ENCODE results near the gene CEMP1.

The CEMP1 gene

DNA sequence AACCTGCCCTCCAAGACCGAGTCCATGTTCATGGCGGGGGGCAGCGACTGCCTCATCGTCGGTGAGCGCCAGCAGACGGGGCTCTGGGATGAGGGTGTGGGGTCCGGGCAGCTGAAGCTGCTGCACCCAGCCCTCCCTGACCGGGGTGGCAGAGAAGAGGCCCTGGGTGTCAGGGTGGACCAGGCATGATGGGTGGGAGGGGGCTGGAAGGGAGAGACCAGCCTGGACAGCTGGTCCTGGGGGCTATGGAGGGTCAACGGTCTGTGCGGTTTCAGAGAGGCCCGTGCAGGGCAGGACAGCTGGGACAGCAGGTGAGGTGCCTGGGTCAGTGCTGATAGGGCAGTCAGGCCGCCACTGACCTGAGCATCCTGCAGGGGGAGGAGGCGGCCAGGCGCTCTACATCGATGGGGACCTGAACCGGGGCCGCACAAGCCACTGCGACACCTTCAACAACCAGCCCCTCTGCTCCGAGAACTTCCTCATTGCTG is 30.7 kb downstream of the CEMP1 start:
- no peak for DNase-seq (ENCODE audit: low read depth)

DNA sequence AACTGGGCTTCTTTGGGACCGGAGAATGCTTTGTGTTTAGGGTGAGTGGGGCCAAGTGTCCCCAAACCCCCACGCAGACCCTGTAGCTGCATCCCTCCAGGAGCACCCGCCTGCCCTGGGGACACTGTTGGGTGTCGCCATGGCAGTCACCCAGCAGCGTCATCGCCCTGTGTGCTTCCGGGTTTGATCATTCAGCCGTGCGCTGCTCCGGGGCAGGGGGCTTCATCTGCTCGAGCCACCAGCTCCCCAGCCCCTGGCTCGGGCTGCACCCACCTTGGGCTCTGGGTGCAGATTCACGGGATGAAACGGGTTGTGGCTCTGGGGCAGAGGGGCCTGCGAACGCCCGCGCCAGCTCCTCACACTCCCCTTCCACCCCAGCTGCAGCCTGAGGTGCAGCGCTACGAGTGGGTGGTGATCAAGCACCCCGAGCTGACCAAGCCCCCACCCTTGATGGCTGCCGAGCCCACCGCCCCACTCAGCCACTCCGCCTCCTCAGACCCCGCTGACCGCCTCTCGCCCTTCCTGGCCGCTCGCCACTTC is 31.2 kb downstream of the CEMP1 start:
- no peak for DNase-seq (ENCODE audit: low read depth)

DNA sequence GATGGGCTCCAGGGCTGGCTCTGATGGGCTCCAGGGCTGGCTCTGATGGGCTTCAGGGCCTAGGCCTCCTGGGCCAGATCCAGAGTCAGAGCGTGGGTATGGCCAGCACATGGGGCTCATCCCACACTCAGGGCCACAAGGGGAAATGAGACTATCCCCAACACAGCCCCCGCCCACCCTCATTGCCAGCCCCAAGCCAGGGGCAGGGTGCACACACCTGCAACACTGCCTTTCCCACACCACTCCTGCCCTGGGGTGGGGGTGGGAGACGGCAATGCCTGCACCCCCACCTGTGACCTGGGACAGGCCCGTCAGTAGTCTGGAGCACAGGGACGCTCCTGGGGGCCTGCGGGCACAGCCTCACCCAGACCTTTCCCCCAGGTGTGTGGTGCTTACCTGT is 31.8 kb downstream of the CEMP1 start:
- no peak for DNase-seq (ENCODE audit: low read depth)

DNA sequence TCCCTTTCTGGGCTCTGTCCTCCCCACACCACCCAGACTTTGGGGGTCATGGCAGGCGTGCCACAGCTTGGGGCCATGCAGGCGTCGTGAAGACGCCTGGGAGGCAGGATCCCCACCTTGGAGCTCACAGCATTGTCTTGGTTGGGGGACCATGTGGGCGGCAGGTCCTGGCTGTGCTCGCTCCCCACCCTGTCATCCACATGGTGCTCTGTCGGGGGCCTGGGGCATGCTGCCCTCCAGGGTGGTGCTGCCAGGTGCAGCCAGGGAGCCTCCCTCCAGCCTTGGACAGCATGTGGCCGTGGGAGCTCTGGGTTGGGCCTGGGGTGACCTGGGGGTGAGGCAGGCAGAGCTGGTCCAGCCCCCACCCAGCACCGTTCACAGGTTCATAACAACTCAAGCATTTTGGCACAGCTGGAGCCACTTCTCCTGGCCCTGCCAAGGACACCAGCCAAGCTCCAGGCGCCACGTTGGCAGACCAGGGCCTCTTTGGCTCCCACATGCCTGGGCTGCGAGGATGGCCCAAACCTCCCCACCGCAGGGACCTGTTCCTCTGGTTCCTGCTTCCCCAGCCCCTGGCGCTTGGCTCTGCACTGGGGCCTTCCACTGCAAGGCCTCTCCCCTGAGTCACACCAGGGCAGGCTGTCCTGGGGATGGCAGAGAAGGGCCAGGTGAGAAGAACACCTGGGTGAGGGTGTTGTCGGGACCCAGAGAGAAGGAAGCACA is 32.5 kb downstream of the CEMP1 start:
- no peak for DNase-seq (ENCODE audit: low read depth)

DNA sequence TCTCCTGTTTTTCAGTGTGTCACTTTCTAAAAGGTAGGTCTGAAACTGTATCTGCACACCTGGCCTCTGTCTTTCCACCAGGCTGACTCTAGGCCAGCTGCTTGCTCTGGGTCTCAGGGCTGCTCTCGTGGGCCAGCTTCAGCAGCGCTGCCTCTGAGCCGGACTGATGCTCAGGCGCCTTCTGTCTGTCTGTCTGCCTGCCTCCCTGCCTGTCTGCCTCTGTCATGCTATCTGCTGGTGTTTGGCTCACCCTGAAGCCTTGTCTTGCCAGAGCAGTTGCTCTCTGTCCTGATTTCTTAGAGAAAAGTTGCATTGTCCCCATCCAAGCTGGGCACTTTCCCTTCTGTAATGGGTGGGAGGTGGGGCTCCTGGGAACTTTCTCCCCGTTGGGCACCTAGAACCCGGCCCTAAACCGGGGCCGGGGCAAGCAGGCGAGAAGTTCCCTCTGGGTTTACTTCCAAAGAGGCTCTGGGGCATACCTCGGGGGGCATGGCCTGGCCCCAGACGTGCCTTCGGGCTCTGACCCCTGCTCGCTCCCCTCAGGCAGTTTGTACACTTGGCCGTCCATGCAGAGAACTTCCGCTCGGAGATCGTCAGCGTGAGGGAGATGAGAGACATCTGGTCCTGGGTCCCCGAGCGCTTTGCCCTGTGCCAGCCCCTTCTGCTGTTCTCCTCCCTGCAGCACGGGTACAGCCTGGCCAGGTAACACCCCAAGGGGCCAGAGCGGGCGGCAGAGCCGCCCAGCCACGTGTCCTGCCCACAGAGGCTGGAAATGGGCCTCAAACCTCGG is 33.3 kb downstream of the CEMP1 start:
- no peak for DNase-seq (ENCODE audit: low read depth)

DNA sequence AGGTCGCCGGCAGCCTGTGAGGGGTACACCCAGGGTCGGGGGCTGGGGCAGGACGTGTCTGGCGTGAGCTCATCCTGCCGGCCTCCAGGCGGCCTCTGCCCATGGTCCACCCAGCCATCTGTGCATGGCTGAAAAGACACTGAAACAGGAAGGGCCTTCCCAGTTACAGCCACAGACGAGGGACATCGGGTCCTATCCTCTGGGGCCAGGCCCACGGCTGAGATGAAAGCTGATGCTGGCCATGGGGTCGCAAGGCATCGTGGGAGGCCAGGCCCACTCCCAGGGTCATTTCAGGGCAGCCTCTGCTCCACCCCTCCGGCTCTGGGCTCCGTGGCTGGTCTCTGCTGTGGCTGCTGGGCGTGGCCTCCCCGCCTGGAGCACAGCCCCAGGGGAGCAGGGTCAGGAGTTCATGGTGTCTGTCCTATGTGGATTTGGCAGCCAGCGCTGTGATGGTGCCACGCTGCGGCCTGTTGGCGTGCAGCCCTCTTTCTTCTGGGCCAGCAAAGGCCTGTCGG is 34.0 kb downstream of the CEMP1 start:
- DNase-seq (ENCODE audit: low read depth) = no peak

DNA sequence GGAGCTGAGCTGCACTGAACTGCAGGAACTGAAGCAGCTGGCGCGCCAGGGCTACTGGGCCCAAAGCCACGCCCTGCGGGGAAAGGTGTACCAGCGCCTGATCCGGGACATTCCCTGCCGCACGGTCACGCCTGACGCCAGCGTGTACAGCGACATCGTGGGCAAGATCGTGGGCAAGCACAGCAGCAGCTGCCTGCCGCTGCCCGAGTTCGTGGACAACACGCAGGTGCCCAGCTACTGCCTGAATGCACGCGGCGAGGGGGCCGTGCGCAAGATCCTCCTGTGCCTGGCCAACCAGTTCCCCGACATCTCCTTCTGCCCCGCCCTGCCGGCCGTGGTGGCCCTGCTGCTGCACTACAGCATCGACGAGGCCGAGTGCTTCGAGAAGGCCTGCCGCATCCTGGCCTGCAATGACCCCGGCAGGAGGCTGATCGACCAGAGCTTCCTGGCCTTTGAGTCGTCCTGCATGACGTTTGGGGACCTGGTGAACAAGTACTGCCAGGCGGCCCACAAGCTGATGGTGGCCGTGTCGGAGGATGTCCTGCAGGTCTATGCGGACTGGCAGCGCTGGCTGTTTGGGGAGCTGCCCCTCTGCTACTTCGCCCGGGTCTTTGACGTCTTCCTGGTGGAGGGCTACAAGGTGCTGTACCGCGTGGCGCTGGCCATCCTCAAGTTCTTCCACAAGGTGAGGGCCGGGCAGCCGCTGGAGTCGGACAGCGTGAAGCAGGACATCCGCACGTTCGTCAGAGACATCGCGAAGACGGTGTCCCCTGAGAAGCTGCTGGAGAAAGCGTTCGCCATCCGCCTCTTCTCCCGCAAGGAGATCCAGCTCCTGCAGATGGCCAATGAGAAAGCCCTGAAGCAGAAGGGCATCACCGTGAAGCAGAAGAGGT is 34.7 kb downstream of the CEMP1 start:
- no peak for DNase-seq (ENCODE audit: low read depth)

DNA sequence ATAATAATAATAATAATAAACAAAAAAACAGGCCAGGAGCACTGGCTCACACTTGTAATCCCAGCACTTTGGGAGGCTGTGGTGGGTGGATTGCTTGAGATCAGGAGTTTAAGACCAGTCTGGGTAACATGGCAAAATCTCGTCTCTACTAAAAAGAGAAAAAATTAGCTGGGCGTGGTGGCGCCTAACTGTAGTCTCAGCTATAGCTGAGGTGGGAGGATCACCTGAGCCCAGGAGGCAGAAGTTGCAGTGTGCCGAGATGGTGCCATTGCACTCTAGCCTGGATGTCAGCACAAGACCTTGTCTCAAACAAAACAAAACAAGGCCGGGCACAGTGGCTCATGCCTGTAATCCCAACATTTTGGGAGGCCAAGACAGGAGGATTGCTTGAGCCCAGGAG is 36.2 kb downstream of the CEMP1 start:
- DNase-seq (ENCODE audit: low read depth) = no peak

DNA sequence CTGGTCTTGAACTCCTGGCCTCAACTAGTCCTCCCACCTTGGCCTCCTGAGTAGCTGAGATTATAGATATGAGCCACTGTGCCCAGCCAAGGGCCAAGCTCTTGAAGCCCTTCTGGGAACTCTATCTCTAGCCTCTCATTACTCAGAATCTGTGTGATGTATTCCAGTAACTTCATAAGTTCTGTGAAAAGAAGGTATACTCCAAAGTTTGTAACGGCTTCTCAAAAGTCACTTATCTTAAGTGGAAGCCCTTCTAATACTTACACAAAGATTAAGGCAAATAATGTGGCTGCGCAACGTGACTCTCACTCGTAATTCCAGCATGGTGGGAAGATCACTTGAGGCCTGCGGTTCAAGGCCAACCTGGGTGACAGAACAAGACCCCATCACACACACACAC is 36.6 kb downstream of the CEMP1 start:
- no peak for DNase-seq (ENCODE audit: low read depth)

DNA sequence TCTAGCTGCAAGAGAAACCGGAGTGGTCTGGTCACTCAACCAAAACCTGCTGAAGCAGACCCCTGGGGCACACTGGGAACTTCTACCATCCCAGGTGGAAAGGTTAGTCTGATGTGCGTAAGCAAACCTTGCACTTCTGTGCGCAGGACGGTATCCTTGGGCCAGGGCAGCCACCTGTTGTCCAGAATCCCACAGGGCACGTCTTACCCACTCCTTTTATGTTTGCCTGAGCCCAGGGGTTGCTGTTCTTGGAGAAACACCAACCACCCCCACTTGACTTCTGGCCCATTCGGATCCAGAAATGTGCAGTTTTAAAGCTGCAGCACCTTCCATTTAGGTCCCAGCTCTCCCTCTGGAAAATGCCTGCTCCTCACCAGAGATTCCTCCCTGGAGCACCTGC is 37.6 kb downstream of the CEMP1 start:
- no peak for DNase-seq (ENCODE audit: low read depth)

DNA sequence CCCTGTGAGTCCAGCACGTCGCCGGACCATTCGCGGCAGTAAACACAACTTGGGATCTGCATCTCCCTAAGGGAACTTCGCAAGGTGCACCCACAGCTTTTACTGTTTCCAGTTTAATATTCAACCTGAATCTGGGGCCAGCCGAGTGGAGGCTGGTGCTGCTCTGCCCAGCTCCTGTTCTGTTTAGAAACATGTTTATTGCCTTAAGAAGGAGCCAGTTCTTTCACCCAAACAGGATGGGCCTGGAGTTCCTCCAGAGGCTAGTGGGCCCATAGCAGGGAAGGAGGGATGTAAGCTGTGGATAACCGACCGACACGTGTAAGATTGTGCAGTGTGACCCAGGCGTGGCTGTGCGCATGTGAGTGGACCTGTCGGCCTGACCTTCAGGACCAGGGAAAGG is 38.9 kb downstream of the CEMP1 start:
- DNase-seq (ENCODE audit: low read depth) = no peak

DNA sequence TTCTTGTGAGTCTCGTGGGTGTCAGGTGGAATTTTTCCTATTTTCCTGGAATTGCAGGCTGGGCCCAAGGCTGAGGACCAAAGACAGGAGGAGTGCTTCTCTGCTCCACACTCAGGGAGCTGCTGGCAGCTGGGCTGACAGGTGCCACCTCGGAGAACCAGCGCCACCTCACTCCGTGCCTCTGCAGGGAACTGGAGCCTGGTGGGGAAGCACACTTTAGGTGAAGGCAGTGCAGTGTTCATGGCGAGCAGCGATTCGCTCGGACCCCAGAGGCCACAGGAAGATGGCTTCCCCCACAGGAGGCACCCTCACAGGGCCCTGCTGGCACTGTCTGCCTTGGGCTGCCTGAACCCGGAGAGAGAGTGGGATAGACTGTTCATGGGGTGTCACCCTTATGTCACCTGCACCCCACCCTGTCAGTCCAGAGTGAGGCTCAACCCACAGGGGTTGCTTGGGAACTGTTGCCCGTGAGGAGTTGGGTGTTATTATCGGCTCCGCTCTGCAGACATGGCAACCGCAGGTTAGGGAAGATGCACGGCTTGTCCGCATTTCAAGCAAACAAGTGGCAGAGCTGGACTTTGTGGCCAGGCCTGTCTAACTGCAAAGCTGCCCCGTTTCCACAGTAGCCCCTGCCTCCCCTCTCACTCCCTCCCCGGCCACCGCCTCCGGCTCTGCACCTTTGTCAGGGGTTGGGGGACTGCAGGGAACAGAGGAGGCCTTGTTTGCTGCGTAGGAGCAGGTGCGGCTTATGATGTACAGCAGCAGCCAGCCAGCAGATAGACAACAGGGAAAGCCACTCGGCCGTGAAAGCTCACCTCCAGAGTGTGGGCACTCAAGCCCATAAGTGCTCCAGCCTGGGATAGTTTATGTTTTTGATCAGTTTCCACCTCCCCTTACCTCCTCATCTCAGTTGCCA is 40.8 kb downstream of the CEMP1 start:
- DNase-seq (ENCODE audit: low read depth) = no peak

DNA sequence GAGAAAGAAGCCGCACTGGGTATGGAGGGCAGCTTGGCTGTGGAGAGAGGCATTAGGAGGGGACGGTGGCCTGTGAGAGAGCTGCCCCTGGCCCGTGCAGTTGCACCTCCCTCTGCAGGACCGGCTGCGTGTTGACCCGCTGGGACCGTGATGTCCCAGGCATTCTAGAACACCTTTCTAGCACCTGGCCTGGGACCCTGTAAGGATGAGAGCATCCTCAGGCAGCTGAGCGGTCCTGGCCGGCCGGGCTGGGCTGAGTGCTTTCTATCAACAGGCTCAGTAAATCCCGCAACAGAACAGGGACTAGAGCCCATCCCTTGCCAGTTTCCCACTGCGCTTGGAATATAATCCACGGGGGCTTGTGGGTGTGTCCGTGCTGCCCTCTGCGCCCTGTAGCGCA is 41.6 kb downstream of the CEMP1 start:
- DNase-seq (ENCODE audit: low read depth) = no peak

DNA sequence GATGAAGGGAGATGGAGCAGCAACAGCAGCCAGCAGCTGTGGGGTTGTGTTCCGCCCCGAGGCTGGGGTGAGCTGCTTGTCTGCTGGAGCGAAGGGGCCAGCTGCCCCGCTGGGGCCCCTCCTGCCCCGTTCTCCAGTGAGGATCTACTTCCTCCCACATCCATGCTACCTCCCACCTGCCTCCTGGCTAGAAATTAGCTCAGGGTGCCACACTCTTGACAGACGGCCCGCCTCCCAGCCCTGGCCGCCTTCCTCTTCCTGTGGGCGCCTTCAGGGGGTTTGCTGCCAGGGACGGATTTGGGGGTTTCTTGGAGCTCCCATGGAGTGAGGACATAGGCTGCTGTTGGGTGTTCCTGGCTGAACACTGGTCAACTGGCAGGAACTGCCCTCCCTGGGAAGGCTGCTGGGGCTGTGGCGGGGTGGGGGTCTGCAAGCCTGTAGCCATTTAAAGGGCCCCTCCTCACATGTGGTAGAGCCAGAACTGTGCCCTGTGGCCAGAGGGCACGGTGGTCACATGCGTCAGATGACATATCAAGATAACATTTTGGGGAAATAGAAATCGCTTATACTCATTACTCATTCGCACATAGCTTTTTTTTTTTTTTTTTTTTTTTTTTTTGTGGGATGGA is 43.2 kb downstream of the CEMP1 start:
- DNase-seq (ENCODE audit: low read depth) = no peak

DNA sequence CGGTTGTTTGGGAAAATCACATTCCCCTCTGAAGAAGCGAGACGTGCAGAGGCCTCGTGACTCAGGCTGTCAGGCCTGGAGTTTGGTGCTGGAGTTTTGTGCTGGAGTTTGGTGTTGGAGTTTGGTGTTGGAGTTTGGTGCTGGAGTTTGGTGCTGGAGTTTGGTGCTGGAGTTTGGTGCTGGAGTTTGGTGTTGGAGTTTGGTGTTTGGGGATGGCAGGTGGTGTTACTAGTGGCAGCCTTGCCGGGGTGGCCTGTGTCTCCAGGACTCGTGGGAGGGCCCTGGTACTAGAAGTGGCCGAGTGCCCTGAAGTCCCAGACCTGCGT is 43.7 kb downstream of the CEMP1 start:
- no peak for DNase-seq (ENCODE audit: low read depth)

DNA sequence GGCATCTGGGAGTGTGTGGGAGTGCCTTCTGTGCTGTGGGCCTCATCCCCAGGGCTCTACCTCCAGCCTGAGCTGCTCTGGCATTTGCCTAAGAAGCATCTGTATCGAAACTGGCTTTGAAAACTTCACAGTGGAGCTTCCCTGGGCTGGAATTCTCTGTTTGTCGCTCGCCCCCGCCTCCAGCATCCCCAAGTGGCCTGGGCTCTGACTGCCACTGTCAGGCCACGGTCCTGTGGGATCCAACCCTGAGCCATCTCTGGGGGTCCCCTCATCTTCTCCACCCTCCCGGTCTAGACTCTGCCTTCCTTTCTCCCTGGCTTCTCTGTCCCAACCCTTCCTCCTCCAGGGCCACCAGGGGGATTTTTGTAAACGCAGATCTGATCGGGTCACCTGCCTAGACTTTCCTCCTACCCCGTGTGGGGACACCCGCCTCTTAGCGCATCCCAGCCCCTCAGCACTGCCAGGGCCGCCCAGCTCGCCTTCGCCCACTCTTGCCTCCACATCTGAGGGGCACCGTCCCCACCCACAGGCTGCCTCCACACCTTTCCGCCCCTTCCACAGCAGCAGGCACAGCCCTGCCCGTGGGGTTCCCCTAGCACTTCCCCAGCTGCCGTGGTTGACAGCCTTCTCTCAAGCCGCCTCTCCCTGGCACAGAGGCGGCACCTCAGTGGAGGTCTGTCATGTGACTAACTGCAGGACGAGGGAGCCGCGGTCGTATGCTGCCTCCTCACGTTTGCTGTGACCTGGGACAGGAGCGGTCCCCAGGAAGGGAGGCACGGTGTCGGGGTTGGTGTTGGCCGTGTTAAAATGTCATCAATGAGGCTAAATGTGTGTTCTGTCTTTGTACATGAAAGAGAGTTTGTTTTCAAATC is 44.3 kb downstream of the CEMP1 start:
- DNase-seq (ENCODE audit: low read depth) = no peak

DNA sequence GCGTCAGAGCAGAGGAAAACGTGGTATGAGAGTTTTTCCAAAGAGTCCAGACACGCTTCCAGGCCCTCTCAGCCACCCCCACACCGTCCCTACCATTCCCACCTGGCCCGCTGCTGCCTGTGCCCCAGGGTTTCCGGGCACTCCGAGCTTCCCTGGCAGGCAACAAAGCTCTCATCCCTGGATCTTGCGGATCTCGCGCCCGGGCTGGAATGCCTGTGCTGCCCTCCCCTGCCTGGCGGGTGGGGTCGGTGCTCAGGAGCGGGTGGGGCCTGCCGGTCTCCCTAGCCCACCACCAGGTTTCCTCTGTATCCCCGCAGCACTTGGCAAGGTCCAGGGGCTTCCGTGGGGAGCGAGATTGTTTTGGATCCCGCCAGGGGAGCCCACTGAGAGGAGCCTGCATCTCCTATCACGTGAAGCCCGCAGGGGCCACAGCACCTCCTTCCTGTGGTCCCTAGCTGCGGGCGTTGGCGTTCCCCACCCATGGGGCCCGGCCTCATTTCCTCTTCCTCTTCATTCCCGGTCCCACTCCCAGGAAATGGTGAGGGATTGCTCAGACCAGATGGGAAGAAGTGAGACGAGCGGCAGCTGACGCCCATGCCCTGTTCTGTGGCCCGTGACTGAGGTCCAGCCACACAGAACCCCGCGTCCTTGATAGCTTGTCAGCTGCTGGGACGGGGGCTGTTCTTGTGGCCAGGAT is 45.2 kb downstream of the CEMP1 start:
- no peak for DNase-seq (ENCODE audit: low read depth)

DNA sequence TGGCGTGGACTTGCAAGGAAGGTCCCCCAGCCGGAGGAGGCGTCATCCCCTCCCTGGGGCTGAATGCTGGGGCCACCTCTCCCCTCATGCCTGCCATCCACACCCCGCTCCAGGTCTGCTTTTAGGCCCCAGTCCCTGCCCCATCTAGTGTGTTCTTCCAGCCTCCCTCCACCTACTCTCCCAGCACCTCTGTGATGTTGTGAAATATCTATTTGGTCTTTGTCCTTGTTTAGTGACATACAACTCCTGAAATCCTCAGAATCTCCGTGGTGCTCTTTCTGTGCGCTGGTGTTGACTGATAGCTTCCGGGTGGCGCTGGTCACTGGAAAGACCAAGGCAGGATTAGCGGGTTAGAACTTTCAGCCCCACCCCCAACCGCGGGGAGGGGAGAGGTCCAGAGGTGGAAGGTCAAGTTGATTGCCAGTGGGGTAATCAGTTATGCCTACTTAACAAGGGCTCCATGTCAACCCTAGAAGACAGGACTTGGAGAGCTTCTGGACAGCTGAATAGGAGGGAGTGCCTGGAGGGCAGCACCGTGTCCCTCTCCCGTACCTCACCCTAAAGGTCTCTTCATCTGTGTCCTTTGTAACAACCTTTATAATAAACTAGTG is 46.2 kb downstream of the CEMP1 start:
- DNase-seq (ENCODE audit: low read depth) = no peak
